Spleen (tissue), 7 donors: Measurements from ENCODE around the gene NHLRC4.

Experiments
- CTCF ChIP-seq, 11 experiments: fragments of 200-600 bp in 7 of 11; fragments of 450-650 bp in 4 of 11; sonication (generic) in 4 of 11; IDR thresholded peaks in 8 of 11; conservative IDR thresholded peaks in 3 of 11; 1 replicate in 7 of 11; 2 replicates in 4 of 11; pipeline versions ENCODE4 v1.4.0 to v1.8.0; 2016 to 2021; ENCODE audit warnings: antibody characterized with exemption in 11 of 11, inconsistent platforms in 4 of 11, mild to moderate bottlenecking in 1 of 11
- POLR2A ChIP-seq, 3 donors: fragments of 450-650 bp; IDR thresholded peaks; one replicate each; pipeline ENCODE4 v1.5.1; 2017; ENCODE audit warnings: antibody characterized with exemption in 3 of 3, mild to moderate bottlenecking in 1 of 3
- POLR2AphosphoS5 ChIP-seq, 3 donors: sonication (generic); formaldehyde crosslinking; IDR thresholded peaks; one replicate each; pipeline ENCODE4 v1.5.1; 2017; ENCODE audit warnings: antibody characterized with exemption in 3 of 3
- donor health status: DM: no; HTN: no; CAD: no; lungs with moderate emphysema.
- donor health status: DM: no; HTN: no; CAD: no.
- donor health status: DM: no; HTN: no; CAD: no.

- peak in 3 of 11 experiments; percentile 7 to 29 (median 16) for TF ChIP-seq CTCF (IDR thresholded peaks at IDR 0.05 in 8 of 11, conservative IDR thresholded peaks at IDR 0.05 in 3 of 11)
- TF ChIP-seq POLR2A (IDR thresholded peaks at IDR 0.05), result no peak
- peak; percentile 55 to 80 (median 64) for TF ChIP-seq POLR2AphosphoS5 (IDR thresholded peaks at IDR 0.05)
These were observed at the start of gene NHLRC4 for GRCh38 chr16:566475-567372.
